Measurements from ENCODE around the gene R3HDM4. TPM values are rescaled to one million over a fixed set of nuclear protein-coding genes. Genes with fewer than 3 reads are reported as not detected.

Gene R3HDM4
- total RNA-seq, 1 donor from 2014 or later, result 63.1 TPM

DNA sequence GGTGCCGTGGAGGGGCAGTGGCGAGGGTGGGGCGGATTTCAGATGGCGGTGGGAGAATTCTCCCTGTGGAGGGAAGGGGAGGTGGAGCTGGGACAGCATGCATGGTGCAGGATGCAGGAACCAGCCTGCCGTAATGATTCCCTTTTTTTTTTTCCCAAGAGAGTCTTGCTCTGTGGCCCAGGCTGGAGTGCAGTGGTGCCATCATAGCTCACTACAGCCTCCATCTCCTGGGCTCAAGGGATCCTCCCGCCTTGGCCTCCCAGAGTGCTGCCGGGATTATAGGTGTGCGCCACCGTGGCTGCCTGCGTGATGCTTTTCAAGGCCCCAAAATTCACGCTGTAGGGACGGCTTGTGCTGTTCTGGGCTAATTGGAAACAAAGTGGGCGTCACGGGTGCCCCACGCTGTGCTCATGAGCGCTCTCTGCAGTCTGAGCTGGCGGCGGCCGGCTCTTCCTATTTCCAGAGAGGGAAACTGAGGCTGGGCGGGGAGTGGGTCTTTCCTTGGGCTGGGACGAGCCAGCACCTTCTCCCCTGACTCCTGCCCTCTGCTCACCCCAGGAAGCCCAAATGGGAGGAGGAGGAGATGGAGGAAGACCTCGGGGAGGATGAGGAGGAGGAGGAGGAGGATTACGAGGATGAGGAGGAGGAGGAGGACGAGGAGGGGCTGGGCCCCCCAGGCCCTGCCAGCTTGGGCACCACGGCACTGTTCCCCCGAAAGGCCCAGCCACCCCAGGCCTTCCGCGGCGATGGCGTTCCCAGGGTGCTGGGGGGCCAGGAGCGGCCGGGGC, 19.0 kb upstream of the R3HDM4 start:
- no peak for TF ChIP-seq CTCF (IDR thresholded peaks at IDR 0.05; ENCODE audit: unreplicated experiment)

GRCh38 chr19:929891-930258, 16.9 kb upstream of the R3HDM4 start:
- H3K36me3 Mint-ChIP-seq (ENCODE audit: insufficient read depth), result peaks cover 3% of the 10 kb centered on the region
- H3K4me3 Mint-ChIP-seq (ENCODE audit: low read depth), result no peak overlapping the region
- DNase-seq (ENCODE audit: low spot score, unreplicated experiment), result no peak
- peaks cover 3% of the 10 kb centered on the region for H3K4me1 Mint-ChIP-seq (ENCODE audit: low read depth)
- H3K27me3 Mint-ChIP-seq, result no peaks in the 10 kb centered on the region
- H3K27ac Mint-ChIP-seq, result peak overlapping the region; percentile 64
- no peaks in the 10 kb centered on the region for H3K9me3 Mint-ChIP-seq (ENCODE audit: low read depth)
- no peak for TF ChIP-seq CTCF (IDR thresholded peaks at IDR 0.05; ENCODE audit: unreplicated experiment)

More for the DNA sequence above, 19.0 kb upstream of the R3HDM4 start:
- H3K27ac Mint-ChIP-seq, result peak overlapping the region; percentile 29
- no peaks in the 10 kb centered on the region for H3K9me3 Mint-ChIP-seq (ENCODE audit: low read depth)
- no peaks in the 10 kb centered on the region for H3K27me3 Mint-ChIP-seq
- H3K36me3 Mint-ChIP-seq (ENCODE audit: insufficient read depth), result peaks cover 13% of the 10 kb centered on the region
- DNase-seq (ENCODE audit: low spot score, unreplicated experiment), result no peak
- peaks cover 3% of the 10 kb centered on the region for H3K4me1 Mint-ChIP-seq (ENCODE audit: low read depth)
- H3K4me3 Mint-ChIP-seq (ENCODE audit: low read depth), result no peak overlapping the region

DNA sequence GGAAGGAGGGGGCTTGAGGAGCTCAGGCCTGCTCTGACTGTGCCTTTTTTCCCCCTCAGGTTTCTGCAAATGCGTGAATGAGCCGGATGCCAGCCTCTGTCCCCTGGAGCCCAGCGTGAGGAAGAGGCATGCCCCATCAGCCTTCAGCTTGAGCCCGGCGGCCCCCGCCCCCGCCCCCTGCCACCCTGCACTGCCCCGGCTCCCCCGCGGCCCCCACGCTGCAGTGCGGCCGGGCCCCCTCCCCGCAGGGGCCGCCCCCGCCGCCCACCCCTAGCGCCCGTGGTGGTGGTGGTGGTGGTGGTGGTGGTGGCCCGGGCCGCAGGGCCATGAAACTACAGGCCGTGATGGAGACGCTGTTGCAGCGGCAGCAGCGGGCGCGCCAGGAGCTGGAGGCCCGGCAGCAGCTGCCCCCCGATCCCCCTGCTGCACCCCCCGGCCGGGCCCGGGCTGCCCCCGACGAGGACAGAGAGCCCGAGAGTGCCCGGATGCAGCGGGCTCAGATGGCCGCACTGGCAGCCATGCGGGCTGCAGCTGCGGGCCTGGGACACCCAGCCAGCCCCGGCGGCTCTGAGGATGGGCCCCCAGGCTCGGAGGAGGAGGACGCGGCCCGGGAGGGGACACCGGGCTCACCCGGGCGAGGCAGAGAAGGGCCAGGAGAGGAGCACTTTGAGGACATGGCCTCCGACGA, 16.3 kb upstream of the R3HDM4 start:
- no peaks in the 10 kb centered on the region for H3K27me3 Mint-ChIP-seq
- peaks cover 3% of the 10 kb centered on the region for H3K36me3 Mint-ChIP-seq (ENCODE audit: insufficient read depth)
- no peaks in the 10 kb centered on the region for H3K9me3 Mint-ChIP-seq (ENCODE audit: low read depth)
- H3K4me3 Mint-ChIP-seq (ENCODE audit: low read depth), result no peak overlapping the region
- H3K27ac Mint-ChIP-seq, result no peak overlapping the region
- no peak for TF ChIP-seq CTCF (IDR thresholded peaks at IDR 0.05; ENCODE audit: unreplicated experiment)
- peaks cover 3% of the 10 kb centered on the region for H3K4me1 Mint-ChIP-seq (ENCODE audit: low read depth)
- DNase-seq (ENCODE audit: low spot score, unreplicated experiment), result no peak

DNA sequence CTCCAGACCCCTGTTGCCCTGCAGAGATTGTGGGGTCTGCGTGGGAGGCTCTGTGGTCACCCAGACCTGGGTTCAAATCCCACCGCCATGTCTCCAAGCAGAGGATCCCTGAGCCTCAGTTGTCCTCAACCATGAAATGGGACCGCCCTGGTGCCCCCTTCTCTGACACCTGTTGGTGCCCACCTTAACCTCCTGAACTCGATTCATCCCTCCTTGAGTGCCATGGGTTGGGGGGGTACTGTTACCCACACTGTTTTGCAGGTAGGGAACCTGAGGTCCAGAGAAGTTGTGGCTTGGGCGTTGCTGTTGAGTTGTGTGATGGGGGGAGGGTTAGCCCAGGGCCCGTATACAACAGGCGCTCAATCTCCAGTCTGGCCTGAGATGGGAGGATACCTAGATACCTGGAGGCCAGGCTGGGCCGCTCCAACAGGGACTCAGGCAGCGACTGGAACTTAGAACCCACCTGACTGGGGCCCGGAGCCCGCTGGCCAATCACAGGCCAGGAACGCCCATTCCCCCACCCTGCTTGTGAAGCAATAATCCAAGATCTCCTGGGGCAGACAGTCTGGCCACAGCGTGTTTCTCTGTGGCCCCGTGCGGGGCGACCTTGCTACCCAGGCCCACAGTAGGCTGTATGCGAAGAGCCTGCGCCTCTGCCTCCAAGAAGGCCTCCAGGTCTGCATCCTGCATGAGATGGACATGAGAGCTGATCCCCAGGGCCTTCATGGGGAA, 15.6 kb upstream of the R3HDM4 start:
- TF ChIP-seq CTCF (IDR thresholded peaks at IDR 0.05; ENCODE audit: unreplicated experiment), result no peak
- Mint-ChIP-seq H3K36me3 (ENCODE audit: insufficient read depth) (peaks cover 3% of the 10 kb centered on the region), H3K27ac (peak overlapping the region; percentile 41), H3K4me3 (ENCODE audit: low read depth) (peak overlapping the region; percentile 87), H3K9me3 (ENCODE audit: low read depth) (no peaks in the 10 kb centered on the region), H3K4me1 (ENCODE audit: low read depth) (peaks cover 3% of the 10 kb centered on the region), H3K27me3 (no peaks in the 10 kb centered on the region)
- DNase-seq (ENCODE audit: low spot score, unreplicated experiment), result no peak

DNA sequence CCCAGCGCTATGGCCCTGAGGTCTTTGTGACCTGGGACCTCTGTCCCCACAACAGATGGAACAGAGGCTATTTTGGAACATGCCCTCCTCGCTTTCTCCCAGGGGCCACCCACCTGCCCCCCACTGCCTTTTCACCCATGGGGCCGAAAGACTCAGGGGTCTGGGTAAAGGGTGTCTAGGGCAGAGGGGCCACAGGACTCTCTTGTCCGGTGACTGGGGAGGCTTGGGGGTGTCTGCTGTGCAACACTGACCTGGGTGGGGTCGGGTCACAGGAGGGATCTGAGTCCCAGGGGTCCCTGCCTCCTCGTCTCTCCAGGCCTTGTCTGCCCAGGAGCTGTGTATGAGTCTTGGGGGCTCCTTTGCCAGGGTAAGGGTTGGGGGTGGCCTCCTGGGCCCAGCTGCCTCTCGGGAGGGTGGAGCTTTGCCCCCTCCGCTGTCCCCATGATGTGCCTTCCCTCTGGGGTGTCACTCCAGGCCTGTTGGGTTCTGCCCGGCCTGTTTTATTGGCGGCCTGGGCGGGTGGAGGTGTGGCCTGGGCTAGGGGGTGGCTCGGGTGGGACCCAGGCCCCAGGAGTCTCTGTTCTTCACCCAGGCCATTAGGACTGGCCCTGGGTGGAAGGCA, 14.9 kb upstream of the R3HDM4 start:
- DNase-seq (ENCODE audit: low spot score, unreplicated experiment), result no peak
- TF ChIP-seq CTCF (IDR thresholded peaks at IDR 0.05; ENCODE audit: unreplicated experiment), result no peak
- H3K4me1 Mint-ChIP-seq (ENCODE audit: low read depth), result peaks cover 3% of the 10 kb centered on the region

More for the DNA sequence above, 14.9 kb upstream of the R3HDM4 start:
- Mint-ChIP-seq H3K27me3 (no peaks in the 10 kb centered on the region), H3K9me3 (ENCODE audit: low read depth) (no peaks in the 10 kb centered on the region), H3K4me3 (ENCODE audit: low read depth) (peak overlapping the region; percentile 87), H3K36me3 (ENCODE audit: insufficient read depth) (peaks cover 3% of the 10 kb centered on the region), H3K27ac (peak overlapping the region; percentile 49)
